ENCODE measurements around the gene TUBB8. TPM values are rescaled to one million over a fixed set of nuclear protein-coding genes. Genes with fewer than 3 reads are reported as not detected.
"Not testable (repeated sequence)": the region's sequence is repeated elsewhere in the genome, so short reads cannot be mapped to it uniquely, and the experiment has no call there.

The TUBB8 gene
- total RNA-seq, 2 experiments from 2014 or later: not detected

DNA sequence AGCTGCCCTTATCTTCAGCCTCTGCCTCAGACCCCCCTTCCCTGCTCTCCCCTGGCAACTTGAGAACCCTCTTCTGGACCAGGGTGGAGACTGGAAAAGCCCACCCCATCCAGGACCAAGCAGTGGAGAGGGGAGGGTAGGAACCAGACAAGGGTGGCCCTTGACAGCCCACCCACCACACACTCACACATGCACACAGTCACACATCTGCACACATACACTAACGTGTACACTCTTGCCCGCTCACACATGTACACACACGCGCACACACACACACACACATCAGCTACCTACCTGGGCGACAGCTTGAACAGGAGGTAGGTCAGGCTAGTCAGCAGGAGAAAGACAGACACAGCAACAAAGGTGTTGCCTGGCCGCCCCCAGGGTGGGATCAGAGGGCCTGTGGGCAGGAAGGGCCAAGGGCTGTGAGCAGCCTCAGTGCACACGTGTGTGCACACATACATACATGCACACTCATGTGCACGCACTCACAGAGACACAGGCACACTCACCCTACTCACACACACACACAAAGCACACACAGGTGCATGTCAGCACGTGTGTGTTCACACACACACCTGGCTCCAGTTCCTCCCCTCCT is 34.9 kb upstream of the TUBB8 start:
- H3K4me1 Mint-ChIP-seq: peaks cover 3% of the 10 kb centered on the region
- H3K4me3 Mint-ChIP-seq: no peak overlapping the region
- DNase-seq (no peak), ATAC-seq (no peak)
- no peak overlapping the region for H3K27ac Mint-ChIP-seq
- peaks cover 9% of the 10 kb centered on the region for H3K27me3 Mint-ChIP-seq
- CTCF ChIA-PET: no interaction called here
- H3K36me3 Mint-ChIP-seq: no peaks in the 10 kb centered on the region
- no peaks in the 10 kb centered on the region for H3K9me3 Mint-ChIP-seq (ENCODE audit: low read depth)

- DNase-seq (no peak), ATAC-seq (no peak)
- Mint-ChIP-seq H3K4me1 (peaks cover 4% of the 10 kb centered on the region), H3K27me3 (peaks cover 19% of the 10 kb centered on the region), H3K9me3 (ENCODE audit: low read depth) (no peaks in the 10 kb centered on the region), H3K4me3 (no peak overlapping the region), H3K27ac (no peak overlapping the region), H3K36me3 (no peaks in the 10 kb centered on the region)
- CTCF ChIA-PET: no interaction called here
Measured at GRCh38 chr10:80477-81105, 31.5 kb upstream of the TUBB8 start.

- Mint-ChIP-seq H3K4me3 (no peak overlapping the region), H3K4me1 (peaks cover 4% of the 10 kb centered on the region), H3K27ac (no peak overlapping the region), H3K27me3 (peaks cover 19% of the 10 kb centered on the region), H3K9me3 (ENCODE audit: low read depth) (no peaks in the 10 kb centered on the region), H3K36me3 (no peaks in the 10 kb centered on the region)
- ATAC-seq (no peak), DNase-seq (no peak)
- CTCF ChIA-PET: no interaction called here
Measured at GRCh38 chr10:79532-80215, 30.6 kb upstream of the TUBB8 start.

DNA sequence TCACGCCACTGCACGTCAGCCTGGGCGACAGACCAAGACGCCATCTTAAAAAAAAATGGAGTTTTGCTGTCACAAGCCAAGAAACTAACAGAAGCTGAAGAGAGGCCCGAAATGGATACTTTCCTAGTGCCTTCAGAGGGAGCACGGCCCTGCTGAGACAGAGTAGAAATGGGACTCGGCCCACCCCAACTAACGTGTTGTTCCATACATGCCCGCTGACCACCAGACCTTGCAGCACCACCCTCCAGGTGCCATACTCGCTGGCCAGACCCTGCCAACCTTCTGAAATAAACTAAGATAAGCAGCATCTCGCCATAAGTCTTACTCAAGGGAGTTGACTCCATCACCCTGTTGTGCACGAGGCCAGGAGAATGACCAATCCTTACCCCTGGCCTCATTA is 29.5 kb upstream of the TUBB8 start:
- H3K4me3 Mint-ChIP-seq: no peak overlapping the region
- no peak for ATAC-seq
- H3K9me3 Mint-ChIP-seq (ENCODE audit: low read depth): no peaks in the 10 kb centered on the region
- CTCF ChIA-PET: no interaction called here
- H3K27ac Mint-ChIP-seq: no peak overlapping the region
- no peaks in the 10 kb centered on the region for H3K36me3 Mint-ChIP-seq
- DNase-seq: no peak
- peaks cover 22% of the 10 kb centered on the region for H3K27me3 Mint-ChIP-seq
- peaks cover 7% of the 10 kb centered on the region for H3K4me1 Mint-ChIP-seq

- CTCF ChIA-PET: interaction anchor here (0.9 to 1.1 kb wide), 2 partner anchors 15 to 62 kb away, joined by 3 to 4 read pairs; no protein-coding TSS in a partner anchor
Measured at GRCh38 chr10:74266-74621, 25.1 kb upstream of the TUBB8 start.

DNA sequence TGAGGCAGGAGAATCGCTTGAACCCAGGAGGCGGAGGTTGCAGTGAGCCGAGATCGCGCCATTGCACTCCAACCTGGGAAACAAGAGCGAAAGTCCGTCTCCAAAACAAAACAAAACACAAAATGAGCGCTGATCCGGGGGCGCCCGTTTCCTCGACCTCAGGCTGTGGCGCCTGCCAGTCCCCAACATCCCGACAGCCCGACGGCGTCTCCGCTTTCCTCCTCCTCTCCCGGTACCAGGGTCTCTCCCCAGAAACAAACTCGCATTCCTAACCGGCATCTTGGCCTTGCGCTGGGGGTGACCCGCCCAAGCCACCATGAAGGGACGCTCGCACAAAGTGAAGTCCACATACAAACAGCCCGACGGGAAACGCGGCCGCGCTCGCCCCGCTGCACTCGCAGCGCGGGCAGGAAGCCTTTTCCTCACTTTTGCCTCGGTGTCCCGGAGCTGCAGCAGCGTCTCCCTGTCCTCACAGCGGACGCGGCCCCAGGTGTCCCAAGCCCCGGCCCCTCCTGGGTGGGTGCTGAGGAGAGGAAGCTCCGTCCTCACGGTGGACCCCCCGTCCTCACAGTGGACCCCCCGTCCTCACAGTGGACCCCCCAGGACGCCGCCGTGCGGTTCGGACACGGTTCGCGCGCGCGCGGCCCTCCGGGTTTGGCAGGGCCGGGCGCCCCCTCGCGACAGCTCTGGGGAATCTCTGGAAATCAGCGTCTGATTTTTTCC is 24.6 kb upstream of the TUBB8 start:
- not testable (repeated sequence) for H3K4me1 Mint-ChIP-seq; H3K27ac Mint-ChIP-seq; H3K36me3 Mint-ChIP-seq; H3K9me3 Mint-ChIP-seq (ENCODE audit: low read depth); DNase-seq
- peak; percentile 61 for ATAC-seq
- H3K27me3 Mint-ChIP-seq: peaks cover 25% of the 10 kb centered on the region
- CTCF ChIA-PET: interaction anchor here (0.9 to 1.1 kb wide), 2 partner anchors 16 to 63 kb away, joined by 3 to 4 read pairs; no protein-coding TSS in a partner anchor
- peak overlapping the region; percentile 67 for H3K4me3 Mint-ChIP-seq

More at GRCh38 chr10:74266-74621, 25.1 kb upstream of the TUBB8 start:
- H3K27ac Mint-ChIP-seq; DNase-seq; H3K9me3 Mint-ChIP-seq (ENCODE audit: low read depth); H3K4me1 Mint-ChIP-seq; H3K36me3 Mint-ChIP-seq; ATAC-seq: not testable (repeated sequence)
- H3K4me3 Mint-ChIP-seq: peak overlapping the region; percentile 67
- peaks cover 25% of the 10 kb centered on the region for H3K27me3 Mint-ChIP-seq

GRCh38 chr10:68156-68555 is 19.1 kb upstream of the TUBB8 start:
- H3K9me3 Mint-ChIP-seq (ENCODE audit: low read depth); CTCF ChIA-PET; H3K4me3 Mint-ChIP-seq; H3K27ac Mint-ChIP-seq; DNase-seq; H3K36me3 Mint-ChIP-seq; H3K4me1 Mint-ChIP-seq: not testable (repeated sequence)
- peaks cover 20% of the 10 kb centered on the region for H3K27me3 Mint-ChIP-seq
- peak; percentile 33 for ATAC-seq

DNA sequence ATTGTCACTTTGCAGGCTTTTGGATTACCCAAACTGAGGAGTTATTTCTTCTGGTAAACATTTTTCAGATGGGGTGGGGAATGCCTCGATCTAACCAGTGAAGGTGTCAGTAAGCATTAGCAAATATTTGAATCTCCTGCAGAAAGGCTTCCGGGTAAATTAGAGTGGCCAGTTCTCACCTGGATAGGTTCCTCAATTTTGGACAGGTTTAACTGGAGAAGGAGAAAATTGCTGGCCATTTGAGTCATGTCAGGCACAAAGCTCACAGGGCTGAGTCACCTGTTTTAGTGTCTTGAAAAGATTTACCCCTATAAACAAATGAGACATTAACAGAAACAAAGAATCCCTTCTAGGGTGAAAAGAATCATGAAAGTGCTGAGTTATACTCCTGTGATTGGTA is 830 bp upstream of the TUBB8 start:
- H3K9me3 Mint-ChIP-seq (ENCODE audit: low read depth); ATAC-seq; H3K4me3 Mint-ChIP-seq; H3K27me3 Mint-ChIP-seq; H3K27ac Mint-ChIP-seq; H3K4me1 Mint-ChIP-seq; CTCF ChIA-PET; DNase-seq; H3K36me3 Mint-ChIP-seq: not testable (repeated sequence)

GRCh38 chr10:47864-48263 is 1.2 kb downstream of the TUBB8 start:
- H3K4me3 Mint-ChIP-seq; H3K9me3 Mint-ChIP-seq (ENCODE audit: low read depth); DNase-seq; H3K4me1 Mint-ChIP-seq; H3K36me3 Mint-ChIP-seq; ATAC-seq; H3K27me3 Mint-ChIP-seq; H3K27ac Mint-ChIP-seq; CTCF ChIA-PET: not testable (repeated sequence)

GRCh38 chr10:13315-13635 is 35.8 kb downstream of the TUBB8 start:
- H3K27ac Mint-ChIP-seq; DNase-seq; CTCF ChIA-PET; H3K9me3 Mint-ChIP-seq (ENCODE audit: low read depth); H3K4me3 Mint-ChIP-seq; H3K27me3 Mint-ChIP-seq; H3K36me3 Mint-ChIP-seq; ATAC-seq; H3K4me1 Mint-ChIP-seq: not testable (repeated sequence)

DNA sequence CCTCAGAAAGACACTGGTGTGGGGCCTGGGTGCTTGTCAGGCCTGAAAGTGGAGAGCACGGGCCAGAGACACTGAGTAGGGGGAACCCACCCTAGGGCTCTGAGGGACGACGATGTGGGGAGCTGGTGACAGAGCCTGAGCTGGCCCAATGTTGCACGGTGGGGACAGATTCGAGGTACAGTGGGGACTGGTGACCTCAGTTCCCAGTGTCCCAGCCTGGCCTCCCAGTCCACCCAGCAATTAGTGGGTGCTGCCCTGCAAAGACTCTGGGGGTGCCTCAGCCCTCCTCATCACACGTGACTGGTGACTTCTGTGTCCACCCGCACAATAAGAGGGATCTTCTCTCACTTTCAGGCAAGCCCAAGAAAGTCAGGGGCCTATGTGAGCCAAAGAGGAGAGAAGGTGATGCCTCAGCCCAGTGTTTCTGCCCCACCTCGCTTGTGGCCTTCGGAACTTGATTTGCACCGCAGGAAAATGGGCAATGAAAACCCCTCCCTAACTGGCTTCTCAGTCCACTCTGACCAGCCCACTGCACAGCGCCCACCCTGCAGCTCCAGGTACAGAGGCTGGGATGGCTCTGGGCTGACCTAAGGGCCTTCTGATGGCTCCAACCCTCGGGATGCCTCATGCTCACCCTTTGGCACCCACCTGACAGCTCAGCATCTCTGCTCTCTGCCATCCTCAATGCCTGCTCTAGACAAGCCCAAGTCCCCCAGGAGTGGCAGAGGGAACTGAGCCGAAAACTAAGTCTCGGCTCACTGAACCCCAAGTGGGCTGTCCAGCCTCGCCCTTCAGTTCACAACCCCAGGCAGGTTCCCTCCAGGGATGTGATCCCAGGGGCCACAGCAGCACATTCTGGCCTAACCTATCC is 36.4 kb downstream of the TUBB8 start:
- H3K4me3 Mint-ChIP-seq; ATAC-seq; H3K36me3 Mint-ChIP-seq; H3K9me3 Mint-ChIP-seq (ENCODE audit: low read depth); DNase-seq; CTCF ChIA-PET; H3K27ac Mint-ChIP-seq; H3K4me1 Mint-ChIP-seq; H3K27me3 Mint-ChIP-seq: not testable (repeated sequence)

DNA sequence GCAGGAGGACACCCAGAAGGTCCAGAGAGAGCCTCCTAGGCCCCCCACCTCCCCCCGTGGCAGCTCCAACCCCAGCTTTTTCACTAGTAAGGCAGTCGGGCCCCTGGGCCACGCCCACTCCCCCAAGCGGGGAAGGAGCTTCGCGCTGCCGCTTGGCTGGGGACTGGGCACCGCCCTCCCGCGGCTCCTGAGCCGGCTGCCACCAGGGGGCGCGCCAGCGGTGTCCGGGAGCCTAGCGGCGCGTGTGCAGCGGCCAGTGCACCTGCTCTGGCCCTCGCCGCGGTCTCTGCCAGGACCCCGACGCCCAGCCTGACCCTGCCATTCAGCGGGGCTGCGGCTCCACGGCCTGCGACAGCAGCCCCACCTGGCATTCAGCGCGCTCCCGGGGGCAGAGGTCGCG is 37.8 kb downstream of the TUBB8 start:
- H3K27me3 Mint-ChIP-seq; CTCF ChIA-PET; H3K36me3 Mint-ChIP-seq; H3K4me1 Mint-ChIP-seq; H3K4me3 Mint-ChIP-seq; H3K27ac Mint-ChIP-seq; H3K9me3 Mint-ChIP-seq (ENCODE audit: low read depth); ATAC-seq; DNase-seq: not testable (repeated sequence)

DNA sequence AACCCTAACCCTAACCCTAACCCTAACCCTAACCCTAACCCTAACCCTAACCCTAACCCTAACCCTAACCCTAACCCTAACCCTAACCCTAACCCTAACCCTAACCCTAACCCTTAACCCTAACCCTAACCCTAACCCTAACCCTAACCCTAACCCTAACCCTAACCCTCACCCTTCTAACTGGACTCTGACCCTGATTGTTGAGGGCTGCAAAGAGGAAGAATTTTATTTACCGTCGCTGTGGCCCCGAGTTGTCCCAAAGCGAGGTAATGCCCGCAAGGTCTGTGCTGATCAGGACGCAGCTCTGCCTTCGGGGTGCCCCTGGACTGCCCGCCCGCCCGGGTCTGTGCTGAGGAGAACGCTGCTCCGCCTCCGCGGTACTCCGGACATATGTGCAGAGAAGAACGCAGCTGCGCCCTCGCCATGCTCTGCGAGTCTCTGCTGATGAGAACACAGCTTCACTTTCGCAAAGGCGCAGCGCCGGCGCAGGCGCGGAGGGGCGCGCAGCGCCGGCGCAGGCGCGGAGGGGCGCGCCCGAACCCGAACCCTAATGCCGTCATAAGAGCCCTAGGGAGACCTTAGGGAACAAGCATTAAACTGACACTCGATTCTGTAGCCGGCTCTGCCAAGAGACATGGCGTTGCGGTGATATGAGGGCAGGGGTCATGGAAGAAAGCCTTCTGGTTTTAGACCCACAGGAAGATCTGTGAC is 38.7 kb downstream of the TUBB8 start:
- H3K9me3 Mint-ChIP-seq (ENCODE audit: low read depth); H3K4me3 Mint-ChIP-seq; ATAC-seq; H3K4me1 Mint-ChIP-seq; H3K27ac Mint-ChIP-seq; H3K36me3 Mint-ChIP-seq; CTCF ChIA-PET; H3K27me3 Mint-ChIP-seq; DNase-seq: not testable (repeated sequence)
